Ascending aorta (tissue), 2 donors: Measurements from ENCODE around the gene ASB8. TPM values are rescaled to one million over a fixed set of nuclear protein-coding genes. Genes with fewer than 3 reads are reported as not detected.
"Not testable (repeated sequence)": the region's sequence is repeated elsewhere in the genome, so short reads cannot be mapped to it uniquely, and the experiment has no call there.

Source experiments
- DNase-seq, 2 donors: peaks; one replicate each; pipeline ENCODE4 v3.0.0-alpha.2; 2019; ENCODE audit warnings: low spot score in 2 of 2
- H3K27ac ChIP-seq, 2 donors: fragments of 200-600 bp; sonication (generic); one replicate each; pipeline ENCODE4 v1.5.1; 2016 to 2017; ENCODE audit warnings: mild to moderate bottlenecking in 1 of 2
- H3K27me3 ChIP-seq: fragments of 200-600 bp; sonication (generic); one replicate; pipeline ENCODE4 v1.5.1; 2017
- H3K36me3 ChIP-seq, 2 donors: fragments of 200-600 bp; sonication (generic); one replicate each; pipeline ENCODE4 v1.5.1; 2016
- H3K4me1 ChIP-seq, 2 donors: fragments of 200-600 bp; sonication (generic); one replicate each; pipeline ENCODE4 v1.5.1; 2016 to 2017; ENCODE audit warnings: mild to moderate bottlenecking in 1 of 2
- H3K4me3 ChIP-seq, 2 donors: fragments of 200-600 bp; sonication (generic); one replicate each; pipeline ENCODE4 v1.5.1; 2016 to 2017; ENCODE audit warnings: mild to moderate bottlenecking in 1 of 2
- H3K9me3 ChIP-seq, 2 donors: fragments of 200-600 bp; sonication (generic); one replicate each; pipeline ENCODE4 v1.5.1; 2016
- intact Hi-C: fragments of 100-400 bp; cut with DNase I; formaldehyde crosslinking; loops from one replicate; pipeline ENCODE4 v1.15.1; 2023
- total RNA-seq: library from RNA; depleted of rRNA; stranded (reverse); fragments of >200 nt; gene quantifications from one replicate; pipeline ENCODE4 v1.1.0, GENCODE V29; 2016
- TF ChIP-seq, protein P1 (sequence below), 3 experiments: fragments of 200-600 bp in 2 of 3; fragments of 450-650 bp in 1 of 3; sonication (generic) in 2 of 3; IDR thresholded peaks; one replicate each; pipeline ENCODE4 v1.5.1; 2016 to 2019; ENCODE audit warnings: antibody characterized with exemption in 3 of 3, mild to moderate bottlenecking in 1 of 3, moderate library complexity in 1 of 3

Gene ASB8
- total RNA-seq, 1 donor from 2014 or later, result 23.7 TPM

- no peak overlapping the region for H3K27ac ChIP-seq
- H3K36me3 ChIP-seq, result peaks cover 17 to 61% of the 10 kb centered on the region in 2 donors
- no peak for DNase-seq
- no peak overlapping the region for H3K4me3 ChIP-seq
- TF ChIP-seq, protein P1, sequence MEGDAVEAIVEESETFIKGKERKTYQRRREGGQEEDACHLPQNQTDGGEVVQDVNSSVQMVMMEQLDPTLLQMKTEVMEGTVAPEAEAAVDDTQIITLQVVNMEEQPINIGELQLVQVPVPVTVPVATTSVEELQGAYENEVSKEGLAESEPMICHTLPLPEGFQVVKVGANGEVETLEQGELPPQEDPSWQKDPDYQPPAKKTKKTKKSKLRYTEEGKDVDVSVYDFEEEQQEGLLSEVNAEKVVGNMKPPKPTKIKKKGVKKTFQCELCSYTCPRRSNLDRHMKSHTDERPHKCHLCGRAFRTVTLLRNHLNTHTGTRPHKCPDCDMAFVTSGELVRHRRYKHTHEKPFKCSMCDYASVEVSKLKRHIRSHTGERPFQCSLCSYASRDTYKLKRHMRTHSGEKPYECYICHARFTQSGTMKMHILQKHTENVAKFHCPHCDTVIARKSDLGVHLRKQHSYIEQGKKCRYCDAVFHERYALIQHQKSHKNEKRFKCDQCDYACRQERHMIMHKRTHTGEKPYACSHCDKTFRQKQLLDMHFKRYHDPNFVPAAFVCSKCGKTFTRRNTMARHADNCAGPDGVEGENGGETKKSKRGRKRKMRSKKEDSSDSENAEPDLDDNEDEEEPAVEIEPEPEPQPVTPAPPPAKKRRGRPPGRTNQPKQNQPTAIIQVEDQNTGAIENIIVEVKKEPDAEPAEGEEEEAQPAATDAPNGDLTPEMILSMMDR (IDR thresholded peaks at IDR 0.05), result no peak
- H3K9me3 ChIP-seq, result no peaks in the 10 kb centered on the region
- intact Hi-C loops, result no loop called here
- H3K4me1 ChIP-seq, result peaks cover 0 to 1% of the 10 kb centered on the region in 2 donors
- H3K27me3 ChIP-seq, result no peaks in the 10 kb centered on the region
Measured at GRCh38 chr12:48125985-48126384, 31.3 kb downstream of the ASB8 start.

- H3K4me3 ChIP-seq, intact Hi-C loops, H3K27me3 ChIP-seq, H3K4me1 ChIP-seq, H3K27ac ChIP-seq, H3K9me3 ChIP-seq, DNase-seq: not testable (repeated sequence)
- H3K36me3 ChIP-seq, result peaks cover 14 to 57% of the 10 kb centered on the region in 2 donors
Measured at GRCh38 chr12:48125542-48125941, 31.8 kb downstream of the ASB8 start.

DNA sequence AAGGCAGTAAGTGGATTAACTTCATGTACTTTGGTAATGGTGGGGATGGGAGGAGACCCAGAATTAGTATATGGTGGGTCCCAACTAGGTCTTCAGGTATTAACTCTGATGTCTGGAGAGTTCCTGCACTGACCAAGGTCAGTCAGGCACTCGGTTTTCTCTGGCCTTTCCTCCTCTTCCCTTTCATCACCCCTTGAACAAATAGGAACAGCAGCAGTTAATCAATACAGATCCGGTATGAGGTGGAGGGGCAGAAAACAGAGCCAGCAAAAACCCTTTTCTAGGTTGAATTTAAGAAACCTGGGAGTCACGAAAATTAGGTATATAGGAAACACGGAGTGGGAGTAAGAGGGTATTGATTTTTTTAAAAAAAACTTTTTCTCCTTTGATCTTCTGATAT is 34.1 kb downstream of the ASB8 start:
- no peak overlapping the region for H3K4me3 ChIP-seq
- no peaks in the 10 kb centered on the region for H3K27me3 ChIP-seq
- no peak for DNase-seq
- intact Hi-C loops, result no loop called here
- H3K27ac ChIP-seq, result no peak overlapping the region
- peaks cover 4 to 42% of the 10 kb centered on the region in 2 donors for H3K36me3 ChIP-seq
- H3K9me3 ChIP-seq, result no peaks in the 10 kb centered on the region
- TF ChIP-seq, protein P1 (IDR thresholded peaks at IDR 0.05), result no peak
- peaks cover 2 to 5% of the 10 kb centered on the region in 2 donors for H3K4me1 ChIP-seq

DNA sequence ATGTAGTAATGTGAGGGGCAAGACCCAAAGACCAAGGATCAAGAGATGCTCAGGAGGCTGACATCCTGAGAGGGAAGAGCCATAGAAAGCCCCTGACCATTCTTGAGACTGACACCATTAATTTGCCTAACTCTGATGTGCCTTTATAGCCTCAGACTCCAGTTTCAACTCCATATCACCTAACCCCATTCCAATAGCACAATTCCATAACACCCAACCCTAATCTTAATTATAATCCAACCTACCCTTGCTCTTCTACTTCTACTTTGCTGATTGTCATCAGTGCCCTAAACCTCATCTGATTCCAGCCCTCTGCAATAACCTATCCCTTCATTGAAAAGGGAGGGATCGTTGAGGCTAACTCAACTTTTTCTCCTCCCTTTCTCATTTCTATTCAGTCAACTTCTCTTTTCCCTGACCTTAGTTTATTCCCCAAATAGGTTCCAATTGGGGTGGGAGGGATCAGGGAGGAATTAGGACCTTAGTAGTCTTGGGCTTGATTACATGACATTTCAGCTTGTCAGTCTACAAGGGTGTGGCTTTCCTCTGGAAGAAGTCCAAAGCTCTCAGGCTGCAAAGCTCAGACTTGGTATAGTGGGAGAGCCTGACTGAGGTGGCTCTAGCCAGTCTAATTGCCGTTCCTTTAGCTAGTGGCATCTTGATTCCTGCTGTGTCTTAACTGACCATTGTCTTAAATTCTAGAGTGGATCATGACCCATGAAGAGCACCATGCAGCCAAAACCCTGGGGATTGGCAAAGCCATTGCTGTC is 35.1 kb downstream of the ASB8 start:
- no peak overlapping the region for H3K27ac ChIP-seq
- DNase-seq, result no peak
- peaks cover 4 to 33% of the 10 kb centered on the region in 2 donors for H3K36me3 ChIP-seq
- no peaks in the 10 kb centered on the region for H3K9me3 ChIP-seq
- H3K27me3 ChIP-seq, result no peaks in the 10 kb centered on the region
- intact Hi-C loops, result no loop called here
- no peak overlapping the region for H3K4me3 ChIP-seq
- H3K4me1 ChIP-seq, result peaks cover 2 to 5% of the 10 kb centered on the region in 2 donors
- TF ChIP-seq, protein P1 (IDR thresholded peaks at IDR 0.05), result no peak

DNA sequence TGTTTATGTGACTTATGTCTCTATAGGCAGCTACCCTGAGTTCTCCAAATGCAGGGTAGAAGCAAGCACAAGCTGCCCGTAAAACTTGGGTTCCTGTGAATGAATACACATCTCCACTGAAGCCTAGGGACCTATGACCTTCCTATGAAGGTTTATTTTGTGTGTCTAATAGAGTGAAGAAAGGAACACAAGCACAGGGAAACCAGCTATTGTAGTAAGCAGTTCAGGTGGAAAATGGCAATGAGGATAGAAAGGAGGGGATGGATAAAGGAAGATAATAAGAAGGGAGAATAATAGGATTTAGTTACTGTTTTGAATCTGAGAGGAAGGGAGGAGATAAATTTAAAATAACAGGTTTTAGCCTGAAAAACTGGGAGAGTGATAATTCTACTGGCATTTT is 35.8 kb downstream of the ASB8 start:
- Histone ChIP-seq H3K36me3 (peaks cover 4 to 27% of the 10 kb centered on the region in 2 donors), H3K4me1 (peaks cover 2 to 5% of the 10 kb centered on the region in 2 donors)
- intact Hi-C loops, result no loop called here

GRCh38 chr12:48119834-48120195 is 37.5 kb downstream of the ASB8 start:
- no peak for DNase-seq
- H3K9me3 ChIP-seq, result no peaks in the 10 kb centered on the region
- peak overlapping the region; percentile 9 to 63 for H3K27ac ChIP-seq
- TF ChIP-seq, protein P1 (IDR thresholded peaks at IDR 0.05), result no peak
- peak overlapping the region; percentile 63 to 79 for H3K4me3 ChIP-seq
- H3K27me3 ChIP-seq, result no peaks in the 10 kb centered on the region
- H3K4me1 ChIP-seq, result peaks cover 2 to 5% of the 10 kb centered on the region in 2 donors
- intact Hi-C loops, result loop anchor here (1.0 kb wide), 1 partner anchor 14 kb away; the partner anchor contains the start of gene SENP1
- H3K36me3 ChIP-seq, result peaks cover 4 to 17% of the 10 kb centered on the region in 2 donors

More for the DNA sequence above, 35.8 kb downstream of the ASB8 start:
- no peak overlapping the region for H3K27ac ChIP-seq
- H3K4me3 ChIP-seq, result no peak overlapping the region
- H3K9me3 ChIP-seq, result no peaks in the 10 kb centered on the region
- no peaks in the 10 kb centered on the region for H3K27me3 ChIP-seq
- TF ChIP-seq, protein P1 (IDR thresholded peaks at IDR 0.05), result no peak
- DNase-seq, result no peak
